Endodermal cell (in vitro differentiated cells): ENCODE data around the gene PLAC1. TPM values are rescaled to one million over a fixed set of nuclear protein-coding genes. Genes with fewer than 3 reads are reported as not detected.

Experiments
- DNase-seq: peaks from one replicate; pipeline ENCODE4 v3.0.0-alpha.2; 2017
- H3K27ac ChIP-seq: 2 replicates; pipeline ENCODE4 v1.5.1; 2013; ENCODE audit warnings: mild to moderate bottlenecking, low read depth, low read length, moderate library complexity
- H3K27me3 ChIP-seq: 2 replicates; pipeline ENCODE4 v1.6.1; 2013; ENCODE audit warnings: mild to moderate bottlenecking, low read length, moderate library complexity; ENCODE audit not compliant: insufficient read depth, control insufficient read depth, poor library complexity, severe bottlenecking
- H3K36me3 ChIP-seq: 2 replicates; pipeline ENCODE4 v1.7.0; 2013; ENCODE audit warnings: mild to moderate bottlenecking, low read length, moderate library complexity; ENCODE audit not compliant: control insufficient read depth, insufficient read depth
- H3K4me1 ChIP-seq: one replicate; pipeline ENCODE4 v1.7.0; 2013; ENCODE audit warnings: low read length; ENCODE audit not compliant: control insufficient read depth, insufficient read depth
- H3K4me3 ChIP-seq: 2 replicates; pipeline ENCODE4 v1.5.1; 2013; ENCODE audit warnings: mild to moderate bottlenecking, low read length, moderate library complexity
- H3K9ac ChIP-seq: 2 replicates; pipeline ENCODE4 v1.6.1; 2013; ENCODE audit warnings: mild to moderate bottlenecking, low read length, moderate library complexity; ENCODE audit not compliant: poor library complexity, severe bottlenecking; ENCODE audit errors: extremely low read depth
- H3K9me3 ChIP-seq: 2 replicates; pipeline ENCODE4 v1.6.1; 2013; ENCODE audit warnings: mild to moderate bottlenecking, low read length, moderate library complexity; ENCODE audit not compliant: control insufficient read depth
- H3K27ac Mint-ChIP-seq: 2 replicates; pipeline ENCODE4 v1.8.0; 2020; ENCODE audit warnings: mixed read lengths
- H3K27me3 Mint-ChIP-seq: 2 replicates; pipeline ENCODE4 v1.8.0; 2021; ENCODE audit warnings: mild to moderate bottlenecking, mixed read lengths; ENCODE audit not compliant: insufficient read depth
- H3K36me3 Mint-ChIP-seq: 2 replicates; pipeline ENCODE4 v1.8.0; 2020; ENCODE audit warnings: low read depth, mixed read lengths
- H3K4me1 Mint-ChIP-seq: 2 replicates; pipeline ENCODE4 v1.8.0; 2020; ENCODE audit warnings: mixed read lengths
- H3K4me3 Mint-ChIP-seq: 2 replicates; pipeline ENCODE4 v1.8.0; 2020; ENCODE audit warnings: mild to moderate bottlenecking, moderate library complexity, mixed read lengths
- H3K9me3 Mint-ChIP-seq: 2 replicates; pipeline ENCODE4 v1.8.0; 2020; ENCODE audit warnings: mild to moderate bottlenecking, mixed read lengths
- CTCF ChIP-seq: fragments of 200-600 bp; sonication (generic); conservative IDR thresholded peaks from 2 replicates; pipeline ENCODE4 v1.5.0; 2021; ENCODE audit warnings: antibody characterized with exemption, mild to moderate bottlenecking
- WGBS, 2 experiments: methylation state at CpG; one replicate each; pipeline versions ENCODE4 v1.1.5 to v1.1.7; 2013; ENCODE audit warnings: missing lambda C conversion rate in 2 of 2, mixed read lengths in 1 of 2; ENCODE audit not compliant: insufficient coverage in 1 of 2, insufficient read length in 1 of 2; 5-methylcytosine and 5-hydroxymethylcytosine counted together
- total RNA-seq, 2 donors: library from RNA; stranded (reverse); fragmentation: NEBNext Ultra II Directional in 1 of 2; extraction: Animal tissue kit (Norgen Biotek cat#: 25700) in 1 of 2; gene quantifications; 2 replicates in 1 of 2; 3 replicates in 1 of 2; pipeline ENCODE4 v1.2.1, GENCODE V29; 2021

The PLAC1 gene
- total RNA-seq, 2 donors from 2014 or later, result not detected

- Mint-ChIP-seq H3K27me3 (no peaks in the 10 kb centered on the region), H3K27ac (no peak overlapping the region), H3K4me3 (no peak overlapping the region), H3K4me1 (no peaks in the 10 kb centered on the region), H3K9me3 (peaks cover 57% of the 10 kb centered on the region), H3K36me3 (no peaks in the 10 kb centered on the region)
- Histone ChIP-seq H3K27me3 (no peaks in the 10 kb centered on the region), H3K36me3 (no peaks in the 10 kb centered on the region), H3K9me3 (no peaks in the 10 kb centered on the region), H3K9ac (no peak overlapping the region), H3K4me1 (no peaks in the 10 kb centered on the region), H3K27ac (no peak overlapping the region), H3K4me3 (no peak overlapping the region)
- DNase-seq, result no peak
- WGBS, 2 experiments, result 84% methylated on average over 3 of the region's 4 CpGs; no CpG with 5 or more reads in 1 of the 2 experiments
- no peak for TF ChIP-seq CTCF
Observed at GRCh38 chrX:134661295-134661694, 3.0 kb upstream of the PLAC1 start.

GRCh38 chrX:134660627-134661026 lies 2.4 kb upstream of the PLAC1 start:
- no peak for DNase-seq
- Mint-ChIP-seq H3K4me3 (no peak overlapping the region), H3K9me3 (peaks cover 57% of the 10 kb centered on the region), H3K36me3 (no peaks in the 10 kb centered on the region), H3K4me1 (no peaks in the 10 kb centered on the region), H3K27me3 (no peaks in the 10 kb centered on the region), H3K27ac (no peak overlapping the region)
- Histone ChIP-seq H3K27me3 (no peaks in the 10 kb centered on the region), H3K27ac (no peak overlapping the region), H3K4me1 (no peaks in the 10 kb centered on the region), H3K36me3 (no peaks in the 10 kb centered on the region), H3K9ac (no peak overlapping the region), H3K4me3 (no peak overlapping the region), H3K9me3 (no peaks in the 10 kb centered on the region)
- WGBS, 2 experiments, result no CpG with 5 or more reads among the region's 1 CpG
- TF ChIP-seq CTCF, result no peak

- no CpG with 5 or more reads among the region's 1 CpG for WGBS, 2 experiments
- no peak overlapping the region for H3K27ac Mint-ChIP-seq
Observed at GRCh38 chrX:134659761-134660160, 1.5 kb upstream of the PLAC1 start.

More at GRCh38 chrX:134659761-134660160, 1.5 kb upstream of the PLAC1 start:
- Histone ChIP-seq H3K4me3 (no peak overlapping the region), H3K9me3 (no peaks in the 10 kb centered on the region), H3K27ac (no peak overlapping the region), H3K36me3 (no peaks in the 10 kb centered on the region), H3K4me1 (no peaks in the 10 kb centered on the region), H3K27me3 (no peaks in the 10 kb centered on the region), H3K9ac (no peak overlapping the region)
- Mint-ChIP-seq H3K9me3 (peaks cover 55% of the 10 kb centered on the region), H3K36me3 (no peaks in the 10 kb centered on the region), H3K27me3 (no peaks in the 10 kb centered on the region), H3K4me1 (no peaks in the 10 kb centered on the region), H3K4me3 (no peak overlapping the region)
- no peak for DNase-seq
- TF ChIP-seq CTCF, result no peak
